ENCODE data around the gene SLC25A34.

Gene SLC25A34

DNA sequence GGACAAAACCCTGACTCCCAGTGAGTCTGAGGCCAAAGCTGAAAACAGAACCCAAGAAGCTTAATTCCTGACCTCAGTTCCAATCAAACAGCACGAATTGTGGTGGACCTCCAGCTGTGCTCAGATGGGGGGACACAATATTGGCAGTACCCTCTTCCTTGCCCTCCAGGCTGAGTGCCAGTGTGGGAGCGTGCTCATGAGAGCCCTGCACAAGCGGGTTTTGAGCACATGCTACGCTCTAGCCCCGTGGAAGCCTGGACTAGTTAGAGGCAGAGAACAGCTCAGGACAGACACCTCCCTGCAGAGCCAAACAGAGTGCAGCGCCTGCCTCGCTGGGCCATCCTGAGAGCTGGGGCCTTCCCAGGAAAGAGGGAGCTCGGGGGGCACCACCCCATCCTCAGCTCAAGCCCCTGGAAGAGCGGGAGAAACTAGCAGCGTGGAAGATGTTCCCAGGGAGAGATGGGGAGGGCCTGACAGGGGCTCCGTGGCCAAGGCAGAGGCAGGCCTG is 2.8 kb upstream of the SLC25A34 start:
- DNase-seq (ENCODE audit: low spot score) = no peak

DNA sequence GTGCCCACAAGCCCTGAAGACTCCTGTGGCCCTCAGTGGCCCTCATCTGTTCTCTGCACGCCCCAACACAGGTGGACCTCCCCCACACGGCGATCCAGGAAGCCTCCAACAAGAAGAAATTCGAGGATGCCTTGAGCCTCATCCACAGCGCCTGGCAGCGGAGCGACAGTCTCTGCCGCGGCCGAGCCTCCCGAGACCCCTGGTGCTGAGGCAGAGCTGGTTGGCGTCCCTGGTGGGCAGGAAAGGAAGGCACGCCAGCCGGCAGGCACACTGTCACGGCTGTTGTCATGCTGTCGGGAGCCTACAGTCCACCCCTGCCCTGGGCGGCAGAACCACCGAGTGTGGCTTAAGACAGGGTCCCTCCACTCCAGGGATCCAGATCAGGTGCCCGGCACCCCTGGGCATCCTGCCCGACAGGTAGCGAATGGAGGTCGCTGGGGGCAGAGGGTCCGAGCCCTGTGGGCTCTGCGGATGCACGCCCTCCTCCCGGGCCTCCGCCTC is 2.3 kb upstream of the SLC25A34 start:
- no peak for DNase-seq (ENCODE audit: low spot score)

DNA sequence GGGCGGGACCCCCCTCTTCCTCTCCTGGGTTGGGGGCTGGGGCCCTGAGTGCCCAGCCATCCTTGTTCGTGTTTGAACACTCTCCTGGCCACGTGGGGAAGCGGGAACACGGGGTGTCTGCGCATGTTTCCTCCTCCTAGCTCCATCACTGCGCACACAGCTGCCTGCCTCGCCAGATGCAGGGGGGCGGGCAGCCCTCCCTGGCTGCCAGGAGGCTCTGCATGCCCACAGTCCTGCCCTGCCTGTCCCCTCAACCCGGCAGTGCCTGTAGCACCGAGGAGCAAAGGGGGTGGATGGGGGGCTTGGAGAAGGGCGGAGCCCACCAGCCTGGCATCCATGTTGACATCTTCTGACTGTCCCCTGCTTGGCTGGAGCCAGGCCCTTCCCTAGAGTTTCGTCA is 1.8 kb upstream of the SLC25A34 start:
- no peak for DNase-seq (ENCODE audit: low spot score)

DNA sequence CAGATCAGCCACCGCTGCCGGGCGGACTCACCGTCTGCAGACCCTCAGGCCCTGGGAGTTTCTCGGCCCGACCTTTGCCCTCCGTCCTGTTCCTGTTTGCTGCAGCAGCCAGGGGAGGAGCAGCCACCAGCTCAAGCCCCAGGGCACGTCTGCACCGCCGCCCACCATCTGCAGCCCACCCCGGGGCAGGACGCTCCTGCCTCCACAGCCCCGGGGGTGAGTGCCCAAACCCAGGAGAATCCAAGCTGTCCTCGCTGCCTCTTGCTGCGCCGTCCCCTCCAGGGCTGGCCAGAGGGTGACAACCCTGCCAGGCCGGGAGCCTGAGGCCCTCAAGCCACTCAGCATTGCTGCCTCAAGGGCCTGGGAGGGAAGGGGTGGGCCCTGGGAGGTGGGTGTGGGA is 1.2 kb upstream of the SLC25A34 start:
- no peak for DNase-seq (ENCODE audit: low spot score)

DNA sequence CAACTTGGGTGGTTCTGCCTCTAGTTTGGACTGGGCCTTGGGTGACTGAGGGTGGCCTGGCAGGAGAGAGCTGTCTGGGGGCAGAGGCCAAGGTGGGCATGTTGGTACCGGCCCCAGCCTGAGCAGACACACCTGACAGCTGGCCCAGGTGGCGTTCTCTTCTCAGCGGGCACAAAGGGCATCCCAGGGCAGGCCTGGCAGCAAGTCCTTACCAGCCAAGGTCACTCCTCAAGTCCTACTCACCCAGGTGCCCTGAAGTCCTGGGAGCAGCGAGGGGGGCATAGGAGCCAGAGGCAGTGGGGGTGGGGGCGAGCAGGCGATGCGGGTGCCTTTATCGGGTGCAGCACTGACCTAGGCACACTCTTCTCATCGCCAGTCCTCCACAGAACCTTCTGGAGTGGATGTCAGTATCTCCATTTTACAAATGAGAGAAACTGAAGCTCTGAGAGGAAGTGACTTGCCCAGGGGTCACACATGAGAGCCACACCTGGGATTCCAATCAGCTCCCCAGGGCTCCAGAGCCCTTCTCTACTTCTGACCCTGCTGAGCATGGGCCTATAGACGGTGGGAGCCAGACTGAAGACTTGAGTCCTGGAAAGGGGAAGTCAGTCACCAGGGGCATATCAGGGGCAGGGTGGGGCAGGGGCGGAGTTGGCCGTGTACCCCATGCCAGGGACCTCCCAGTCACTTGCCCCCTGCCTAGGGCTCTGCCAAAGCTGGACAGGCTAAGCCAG is 587 bp upstream of the SLC25A34 start:
- DNase-seq (ENCODE audit: low spot score) = no peak

DNA sequence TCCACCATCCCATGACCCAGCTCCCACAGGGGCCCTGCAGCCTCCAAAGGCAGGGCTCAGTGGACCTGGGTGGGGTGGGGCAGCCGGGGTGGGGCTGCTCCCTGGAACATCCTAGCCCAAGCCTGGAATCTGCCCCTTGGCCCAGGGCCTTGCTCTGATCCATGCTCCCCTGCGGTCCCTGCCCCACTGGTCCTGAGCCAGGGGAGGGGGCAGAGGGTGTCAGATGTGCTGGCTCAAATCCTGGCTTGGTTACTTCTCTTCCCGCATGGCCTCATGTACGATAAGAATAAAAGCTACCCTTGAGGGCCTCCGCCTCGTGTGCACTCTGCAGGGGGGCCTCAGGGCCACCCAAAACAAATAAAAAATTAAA is 819 bp downstream of the SLC25A34 start:
- no peak for DNase-seq (ENCODE audit: low spot score)

DNA sequence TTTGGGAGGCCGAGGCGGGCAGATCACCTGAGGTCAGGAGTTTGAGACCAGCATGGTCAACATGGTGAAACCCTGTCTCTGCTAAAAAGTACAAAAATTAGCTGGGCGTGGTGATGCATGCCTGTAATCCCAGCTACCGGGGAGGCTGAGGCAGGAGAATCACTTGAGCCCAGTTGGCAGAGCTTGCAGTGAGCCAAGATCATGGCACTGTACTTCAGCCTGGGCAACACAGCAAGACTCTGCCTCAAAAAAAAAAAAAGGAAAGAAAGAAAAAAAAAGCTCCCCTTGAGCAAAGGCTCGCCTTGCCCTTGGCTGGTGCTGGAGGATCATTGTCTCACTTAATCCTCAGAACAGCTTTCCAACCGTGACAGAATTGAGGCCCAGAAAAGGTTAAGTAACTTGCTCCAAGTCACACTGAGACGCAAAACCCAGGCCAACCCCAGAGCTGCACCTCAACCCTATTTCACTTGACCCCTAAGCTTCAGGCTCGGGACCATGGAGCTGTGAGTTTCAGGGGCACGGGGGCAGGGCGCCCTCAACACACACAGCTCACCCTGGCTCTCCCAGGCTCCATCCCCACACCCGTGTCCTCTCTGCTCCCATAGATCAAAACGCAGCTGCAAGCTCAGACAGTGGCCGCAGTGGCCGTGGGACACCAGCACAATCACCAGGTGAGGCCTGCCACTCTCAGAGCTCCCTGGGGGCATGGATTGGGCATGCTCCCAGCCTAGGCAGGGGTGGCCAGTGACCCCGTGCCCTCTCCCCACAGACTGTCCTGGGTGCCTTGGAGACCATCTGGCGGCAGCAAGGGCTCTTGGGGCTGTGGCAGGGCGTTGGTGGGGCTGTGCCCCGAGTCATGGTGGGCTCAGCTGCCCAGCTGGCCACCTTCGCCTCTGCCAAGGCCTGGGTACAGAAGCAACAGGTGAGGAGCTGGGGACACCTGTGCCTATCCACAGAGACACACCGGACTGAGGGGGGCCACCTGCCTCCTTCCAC is 1.6 kb downstream of the SLC25A34 start:
- DNase-seq (ENCODE audit: low spot score) = no peak

DNA sequence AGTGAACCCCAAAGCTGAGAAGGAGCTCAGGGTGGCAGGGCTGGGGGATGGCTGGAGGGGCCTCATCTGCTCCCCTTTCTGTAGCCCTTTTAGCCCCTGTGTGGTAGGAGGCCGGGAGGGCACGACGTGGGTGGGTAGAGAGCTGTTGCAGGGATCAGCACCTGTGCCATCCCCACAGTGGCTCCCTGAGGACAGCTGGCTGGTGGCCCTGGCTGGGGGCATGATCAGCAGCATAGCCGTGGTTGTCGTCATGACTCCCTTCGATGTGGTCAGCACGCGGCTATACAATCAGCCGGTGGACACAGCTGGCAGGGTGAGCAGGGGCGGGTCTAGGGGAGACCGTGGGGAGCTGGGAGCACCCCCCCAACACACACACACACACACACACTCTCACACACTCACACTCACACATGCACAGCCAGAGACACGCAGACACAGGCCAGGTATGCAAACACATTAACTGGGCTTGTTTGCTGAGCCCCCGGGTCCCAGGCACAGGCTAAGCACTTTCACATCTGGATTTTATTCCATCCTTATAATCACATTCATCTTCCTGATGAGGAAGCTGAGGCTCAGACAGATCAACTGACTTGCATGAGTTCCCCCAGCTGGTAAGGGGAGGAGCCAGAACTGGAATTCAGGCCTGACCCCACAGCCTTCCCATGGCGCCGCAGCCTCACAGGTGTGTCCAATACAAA is 2.5 kb downstream of the SLC25A34 start:
- no peak for DNase-seq (ENCODE audit: low spot score)

DNA sequence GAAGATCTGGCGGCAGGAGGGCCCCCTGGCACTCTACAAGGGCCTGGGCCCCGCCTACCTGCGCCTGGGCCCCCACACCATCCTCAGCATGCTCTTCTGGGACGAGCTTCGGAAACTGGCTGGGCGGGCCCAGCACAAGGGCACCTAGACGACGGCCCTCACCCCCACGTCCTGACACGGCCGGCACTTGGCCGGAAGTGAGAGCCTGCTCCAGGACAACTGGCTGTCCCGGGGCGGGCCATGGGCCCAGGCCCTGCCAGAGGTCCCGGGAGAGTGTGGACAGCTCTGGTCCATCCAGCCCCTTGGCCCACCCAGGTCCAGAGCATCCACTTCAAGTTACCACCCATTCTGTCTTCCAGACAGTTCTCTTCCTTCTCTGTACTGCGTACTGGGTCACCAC is 3.2 kb downstream of the SLC25A34 start:
- DNase-seq (ENCODE audit: low spot score) = no peak

DNA sequence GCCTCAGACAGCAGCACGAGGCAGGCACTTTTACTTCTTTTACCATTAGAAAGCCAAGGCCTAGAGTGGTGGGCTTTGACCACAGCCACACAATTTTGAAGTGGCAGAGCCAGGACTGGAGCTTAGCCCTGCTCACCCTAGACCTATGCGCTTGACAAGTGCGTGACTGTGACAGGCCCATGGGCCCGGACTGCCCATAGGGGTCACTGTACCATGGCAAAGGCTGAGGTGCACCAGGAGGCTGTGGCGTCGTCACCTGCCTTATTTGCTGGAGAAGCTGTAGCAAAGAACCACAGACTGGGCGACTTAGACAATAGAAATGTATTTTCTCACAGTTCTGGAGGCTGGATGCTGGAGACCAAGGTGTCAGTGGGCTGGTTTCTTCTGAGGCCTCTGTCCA is 3.7 kb downstream of the SLC25A34 start:
- DNase-seq (ENCODE audit: low spot score) = no peak

DNA sequence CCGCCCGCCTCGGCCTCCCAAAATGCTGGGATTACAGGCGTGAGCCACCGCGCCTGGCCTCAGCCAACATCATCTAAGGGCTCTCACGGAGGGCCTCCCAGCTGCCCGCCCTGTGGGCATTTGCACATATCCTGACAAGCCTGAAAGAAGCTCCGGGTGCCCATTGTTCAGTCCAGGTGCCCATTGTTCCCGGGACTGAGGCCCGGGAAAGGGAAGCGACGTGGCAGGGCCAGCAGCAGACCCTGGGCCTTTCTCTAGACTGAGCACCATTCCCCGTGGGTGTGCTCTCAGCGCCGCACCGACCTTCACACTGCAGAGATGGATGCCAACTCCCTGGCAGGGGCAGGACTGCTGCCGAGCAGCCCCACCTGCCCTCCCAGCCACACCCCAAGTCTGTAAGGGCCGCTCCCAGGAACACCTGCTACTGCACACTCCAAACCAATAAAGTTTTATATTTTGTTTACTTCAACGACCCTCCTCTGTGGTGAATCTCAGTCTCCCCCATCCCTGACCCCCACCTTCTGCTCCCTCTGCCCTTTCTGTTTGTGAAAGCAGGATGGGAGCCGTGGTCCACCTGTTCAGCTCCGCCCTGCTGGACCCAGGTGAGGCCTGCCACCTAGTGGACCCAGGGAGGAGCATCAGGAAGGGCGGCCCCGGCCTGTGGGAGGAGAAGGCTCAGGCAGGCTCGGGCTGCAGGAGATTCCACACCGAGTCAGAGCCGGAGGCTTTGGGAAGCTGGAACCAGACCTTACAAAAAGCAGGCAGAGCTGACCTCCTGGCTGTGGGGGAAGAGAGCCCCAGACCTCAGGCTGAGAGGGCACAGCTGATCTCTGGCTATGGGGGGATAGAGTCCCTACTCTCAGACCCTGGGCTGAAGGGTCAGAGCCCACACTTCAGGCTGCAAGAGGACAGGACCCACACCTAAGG is 5.1 kb downstream of the SLC25A34 start:
- peak; percentile 64 for DNase-seq (ENCODE audit: low spot score)

DNA sequence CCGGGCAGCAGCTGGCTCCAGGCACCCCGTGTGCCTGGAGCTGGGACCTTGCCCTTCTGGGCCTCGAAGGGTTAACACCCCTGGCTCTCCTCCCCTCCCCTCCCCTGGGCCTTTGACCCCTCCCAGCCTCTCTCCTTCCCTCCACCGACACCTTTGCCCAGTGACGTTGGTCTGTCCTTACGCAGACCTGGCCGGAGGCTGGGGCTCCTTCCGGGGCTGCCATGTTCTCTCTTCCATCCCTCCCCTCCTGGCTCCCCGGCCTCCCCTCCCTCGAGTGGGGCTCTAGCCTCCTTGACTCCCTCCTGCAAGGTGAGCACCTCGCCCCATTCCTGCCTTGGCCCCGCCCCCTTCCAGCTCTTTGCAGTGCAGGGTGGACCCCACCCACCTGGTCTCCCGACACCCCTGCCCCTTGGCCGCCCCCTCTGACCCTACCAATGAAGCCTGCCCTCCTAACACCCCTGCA is 6.3 kb downstream of the SLC25A34 start, which contains the start of gene TMEM82:
Gene TMEM82 (plus strand): TSS at position 161 of the 463 bp plus-strand sequence. CDS start 61 bp downstream, at position 222.
- no peak for DNase-seq (ENCODE audit: low spot score)

DNA sequence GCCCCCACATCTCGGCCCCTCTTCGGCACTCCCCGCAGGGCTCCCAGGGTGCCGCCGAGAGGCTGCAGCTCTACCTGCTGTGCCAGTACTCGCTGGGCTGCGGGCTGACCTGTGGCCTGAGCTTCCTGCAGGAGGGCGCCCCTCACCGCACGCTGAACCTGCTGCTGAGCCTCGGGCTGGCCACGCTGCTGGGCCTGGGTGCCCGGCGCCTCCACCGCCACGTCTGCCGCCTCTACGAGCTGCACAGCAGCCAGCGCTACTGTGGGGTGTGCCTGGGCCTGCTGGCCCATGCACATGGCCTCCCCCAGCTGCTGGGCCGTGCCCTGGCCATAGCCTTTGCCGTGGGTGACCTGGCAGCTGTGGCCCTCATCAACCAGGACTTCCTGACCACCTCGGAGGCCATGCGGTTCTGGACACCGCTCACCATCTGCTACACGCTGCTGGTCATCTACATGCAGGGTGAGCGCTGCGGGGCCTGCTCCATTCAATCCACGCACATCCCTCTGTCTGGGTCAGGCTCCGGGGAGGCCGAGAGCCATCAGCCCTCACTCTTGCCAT is 8.1 kb downstream of the SLC25A34 start:
- DNase-seq (ENCODE audit: low spot score) = no peak

DNA sequence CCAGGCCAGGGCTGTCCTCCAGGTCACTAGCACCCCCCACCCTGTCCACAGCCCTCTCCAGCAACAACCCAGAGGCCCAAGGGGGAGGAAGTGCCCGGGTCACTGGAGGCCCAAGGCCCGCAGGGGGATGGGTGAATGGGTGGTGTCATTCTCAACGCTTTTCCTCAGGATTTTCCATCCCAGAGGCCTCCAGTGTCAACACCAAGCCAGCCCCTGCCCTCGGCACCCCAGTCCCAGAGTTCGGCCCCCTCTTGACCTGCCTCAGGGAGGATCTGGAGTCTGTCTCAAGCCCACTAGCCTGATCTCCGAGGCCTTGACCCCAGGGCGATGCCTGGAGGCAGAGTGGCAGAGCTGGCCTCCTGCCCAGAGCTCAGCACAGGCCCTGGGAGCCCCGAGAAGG is 11.3 kb downstream of the SLC25A34 start:
- DNase-seq (ENCODE audit: low spot score) = no peak

DNA sequence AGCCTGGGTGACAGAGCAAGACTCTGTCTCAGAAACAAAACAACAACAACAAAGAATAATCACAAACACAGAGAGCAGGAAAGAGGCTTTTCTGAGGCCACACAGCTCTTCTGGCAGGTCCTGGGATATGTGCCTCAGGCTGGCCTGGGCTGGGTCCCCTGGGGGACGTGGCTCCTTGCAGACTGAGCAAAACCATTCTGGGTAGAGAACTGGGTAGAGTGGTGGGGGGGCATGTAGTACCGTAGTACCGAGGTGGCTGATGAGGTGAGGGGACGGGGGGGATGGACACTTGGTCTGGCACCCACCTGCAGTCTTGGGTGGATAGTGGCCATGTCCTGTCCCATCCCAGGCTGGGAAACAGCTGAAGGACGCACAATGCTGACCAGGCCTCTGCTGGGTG is 12.2 kb downstream of the SLC25A34 start:
- DNase-seq (ENCODE audit: low spot score) = no peak

DNA sequence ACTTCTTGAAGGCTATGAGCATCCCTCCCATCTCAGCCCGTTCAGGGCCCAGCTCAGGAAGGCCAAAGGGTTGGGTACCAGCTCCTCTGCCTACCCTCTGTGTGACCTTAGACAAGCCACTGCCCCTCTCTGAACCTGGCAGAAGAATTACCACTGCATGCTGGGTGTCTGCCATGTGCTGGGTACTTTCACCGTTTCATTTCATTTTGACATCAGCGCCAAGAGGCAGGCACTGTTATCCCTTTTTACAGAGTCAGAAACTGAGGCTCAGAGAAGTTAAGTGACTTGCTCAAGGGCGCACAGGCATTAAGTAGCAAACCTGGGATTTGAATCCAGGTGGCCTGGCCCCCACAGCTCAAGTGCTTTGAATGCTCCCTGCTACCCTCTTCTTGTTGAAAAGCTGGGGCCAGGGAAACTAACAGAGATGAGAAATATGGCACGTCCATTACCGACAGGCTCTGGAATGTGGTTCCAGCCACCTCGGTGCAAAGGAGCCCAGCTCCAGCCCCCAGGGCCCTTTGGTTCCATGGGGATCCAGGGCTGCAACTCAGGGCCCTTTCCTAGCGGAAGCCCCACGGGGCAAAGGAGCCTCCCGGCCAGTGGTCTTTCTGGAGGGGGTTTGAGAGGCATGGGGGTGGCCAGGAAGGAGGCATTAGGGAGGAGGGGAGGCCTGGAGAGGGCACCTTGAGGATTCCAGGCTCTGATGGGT is 12.8 kb downstream of the SLC25A34 start:
- DNase-seq (ENCODE audit: low spot score) = no peak

DNA sequence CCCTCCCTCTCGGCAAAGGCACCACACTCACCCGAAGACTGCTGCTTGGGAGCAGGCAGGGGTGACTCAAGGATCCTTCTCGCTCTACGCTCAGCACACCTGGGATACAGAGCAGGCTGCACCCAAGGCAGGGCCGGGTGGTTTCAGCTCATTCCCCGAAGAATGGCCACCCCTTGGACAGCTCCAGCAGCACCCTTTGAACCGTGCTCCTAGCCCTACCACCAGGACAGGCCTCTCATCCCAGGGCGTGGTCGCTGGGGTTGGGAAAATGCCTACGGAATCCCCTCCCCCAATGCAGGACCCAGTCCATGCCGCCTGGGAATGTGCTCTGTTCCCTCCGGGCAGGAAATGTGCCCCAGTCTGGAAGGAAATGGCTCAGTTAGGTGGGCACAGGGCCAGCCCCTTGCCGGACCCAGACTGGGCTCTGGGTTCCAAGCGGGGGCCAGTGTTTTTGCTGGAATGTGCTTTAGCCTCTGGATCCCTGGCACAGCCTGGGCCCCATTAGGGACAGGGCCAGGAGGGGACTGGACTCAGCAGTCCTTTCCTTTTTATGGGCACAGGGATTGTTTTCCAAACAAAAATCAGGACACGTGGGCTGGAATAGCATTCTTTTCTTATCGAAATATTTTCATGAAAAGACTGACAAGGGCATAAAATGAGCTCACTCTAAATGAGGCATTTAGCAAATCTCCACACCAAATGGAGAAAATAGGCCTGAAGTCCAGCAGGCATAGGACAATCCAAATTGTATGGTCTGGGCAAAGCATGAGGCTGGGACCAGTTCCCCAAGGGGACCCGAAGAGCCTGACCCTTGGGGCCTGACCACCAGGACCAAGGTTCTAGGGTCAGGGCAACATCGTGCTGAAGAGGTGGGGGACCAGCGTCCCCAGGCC is 13.6 kb downstream of the SLC25A34 start:
- no peak for DNase-seq (ENCODE audit: low spot score)

DNA sequence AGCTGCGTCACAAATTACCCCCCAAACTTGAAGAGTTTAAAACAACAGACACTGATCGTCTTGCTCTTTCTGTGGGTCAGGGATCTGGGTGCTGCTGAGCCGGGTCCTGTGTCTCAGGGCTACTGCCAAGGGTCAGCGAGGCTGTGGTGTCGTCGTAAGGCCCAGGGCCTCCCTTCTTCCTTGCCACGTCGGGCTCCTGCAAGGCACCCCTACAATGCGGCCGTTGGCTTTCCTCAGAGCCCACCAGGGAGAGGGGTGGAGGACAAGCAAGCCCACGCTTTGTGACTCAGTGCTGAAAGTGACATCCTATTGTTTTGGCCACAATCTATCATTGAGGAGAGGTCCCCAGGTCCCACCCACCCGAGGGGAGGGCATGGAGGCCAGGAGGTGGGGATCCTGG is 14.9 kb downstream of the SLC25A34 start:
- DNase-seq (ENCODE audit: low spot score) = no peak

DNA sequence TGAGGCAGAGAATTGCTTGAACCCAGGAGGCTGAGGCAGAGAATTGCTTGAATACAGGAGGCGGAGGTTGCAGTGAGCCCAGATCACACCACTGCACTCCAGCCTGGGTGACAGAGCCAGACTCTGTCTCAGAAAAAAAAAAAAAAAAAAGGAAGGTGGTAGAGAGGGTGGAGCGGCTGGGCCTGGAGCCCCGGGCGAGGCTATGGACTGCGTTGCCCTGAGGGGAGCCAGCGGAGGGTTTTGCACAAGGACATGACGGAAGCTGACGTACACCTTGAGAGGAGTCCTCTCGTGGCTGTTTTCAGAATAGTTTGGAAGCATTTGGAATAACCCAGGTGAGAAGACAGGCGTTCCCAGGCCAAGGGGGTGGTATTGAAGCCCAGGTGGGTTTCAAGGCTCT is 15.7 kb downstream of the SLC25A34 start:
- DNase-seq (ENCODE audit: low spot score) = no peak

Data from hematopoietic multipotent progenitor cell treated with erythropoietin and hydrocortisone succinate and interleukin-3 and kit ligand, for 15 days (in vitro differentiated cells).